ENCODE results near the gene ANO7. TPM values are rescaled to one million over a fixed set of nuclear protein-coding genes. Genes with fewer than 3 reads are reported as not detected.

Gene ANO7
- polyA plus RNA-seq, 1 of the 3 experiments (the other 2 are of a cell fraction) = 0.81 TPM

DNA sequence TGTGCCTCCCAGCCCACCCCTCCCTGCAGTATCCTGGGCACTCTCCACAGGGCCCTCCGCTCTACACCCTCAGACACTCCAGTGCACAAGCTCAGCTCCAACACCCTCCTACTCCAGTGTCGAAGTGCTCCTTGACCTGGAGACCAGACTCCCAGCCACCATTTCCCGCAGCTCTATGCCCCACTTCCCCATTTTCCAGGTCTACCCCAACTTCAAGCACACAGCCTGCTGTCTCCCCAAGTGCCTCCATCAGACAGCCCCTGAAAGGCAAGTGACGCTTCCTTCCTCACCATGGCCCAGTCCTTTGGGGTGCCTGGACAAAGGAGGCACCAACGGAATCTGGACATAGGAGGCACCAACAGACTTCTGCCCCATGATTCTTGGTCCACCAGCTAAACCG, 46.4 kb upstream of the ANO7 start (continued):
- no peak for TF ChIP-seq RFX5 (IDR thresholded peaks at IDR 0.05; ENCODE audit: low read length)
- no peak for TF ChIP-seq POLR2AphosphoS5 (IDR thresholded peaks at IDR 0.05; ENCODE audit: low read depth, low read length)
- no peak for TF ChIP-seq PBX3 (IDR thresholded peaks at IDR 0.05)
- no peak for TF ChIP-seq FOXM1 (IDR thresholded peaks at IDR 0.05; ENCODE audit: low read depth)

GRCh38 chr2:241142593-241142992, 45.9 kb upstream of the ANO7 start:
- H3K79me2 ChIP-seq (ENCODE audit: insufficient read depth) = no peaks in the 10 kb centered on the region
- H3K27ac ChIP-seq (ENCODE audit: low read depth in 2 of 2, low read length in 1 of 2) = no peak overlapping the region
- H3K4me1 ChIP-seq (ENCODE audit: control insufficient read depth in 1 of 2, insufficient read depth in 2 of 2, low read depth in 1 of 2, low read length in 1 of 2) = no peaks in the 10 kb centered on the region
- no peak overlapping the region for H2AFZ ChIP-seq (ENCODE audit: low read depth)
- peaks cover 5% of the 10 kb centered on the region for H3F3A ChIP-seq (replicated peaks; ENCODE audit: insufficient read depth)
- H3K9me2 ChIP-seq = no peaks in the 10 kb centered on the region
- H3K4me3 ChIP-seq (ENCODE audit: low read depth in 2 of 2, low read length in 1 of 2) = no peak overlapping the region
- no peaks in the 10 kb centered on the region for H3K27me3 ChIP-seq (ENCODE audit: insufficient read depth)
- TF ChIP-seq TAF1 (IDR thresholded peaks at IDR 0.05; ENCODE audit: borderline replicate concordance, low read depth, low read length) = no peak
- TF ChIP-seq SIN3A (IDR thresholded peaks at IDR 0.05; ENCODE audit: borderline replicate concordance, low read depth, low read length) = no peak
- TF ChIP-seq, protein P1, sequence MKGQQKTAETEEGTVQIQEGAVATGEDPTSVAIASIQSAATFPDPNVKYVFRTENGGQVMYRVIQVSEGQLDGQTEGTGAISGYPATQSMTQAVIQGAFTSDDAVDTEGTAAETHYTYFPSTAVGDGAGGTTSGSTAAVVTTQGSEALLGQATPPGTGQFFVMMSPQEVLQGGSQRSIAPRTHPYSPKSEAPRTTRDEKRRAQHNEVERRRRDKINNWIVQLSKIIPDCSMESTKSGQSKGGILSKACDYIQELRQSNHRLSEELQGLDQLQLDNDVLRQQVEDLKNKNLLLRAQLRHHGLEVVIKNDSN (IDR thresholded peaks at IDR 0.05; ENCODE audit: borderline replicate concordance, low read depth) = no peak
- TF ChIP-seq GABPA (IDR thresholded peaks at IDR 0.05; ENCODE audit: low read depth) = no peak
- no peak for TF ChIP-seq PBX3 (IDR thresholded peaks at IDR 0.05)
- no peak for TF ChIP-seq NFIC (IDR thresholded peaks at IDR 0.05; ENCODE audit: borderline replicate concordance)
- TF ChIP-seq, protein P2, sequence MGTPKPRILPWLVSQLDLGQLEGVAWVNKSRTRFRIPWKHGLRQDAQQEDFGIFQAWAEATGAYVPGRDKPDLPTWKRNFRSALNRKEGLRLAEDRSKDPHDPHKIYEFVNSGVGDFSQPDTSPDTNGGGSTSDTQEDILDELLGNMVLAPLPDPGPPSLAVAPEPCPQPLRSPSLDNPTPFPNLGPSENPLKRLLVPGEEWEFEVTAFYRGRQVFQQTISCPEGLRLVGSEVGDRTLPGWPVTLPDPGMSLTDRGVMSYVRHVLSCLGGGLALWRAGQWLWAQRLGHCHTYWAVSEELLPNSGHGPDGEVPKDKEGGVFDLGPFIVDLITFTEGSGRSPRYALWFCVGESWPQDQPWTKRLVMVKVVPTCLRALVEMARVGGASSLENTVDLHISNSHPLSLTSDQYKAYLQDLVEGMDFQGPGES (IDR thresholded peaks at IDR 0.05; ENCODE audit: low read depth, low read length) = no peak
- no peak for TF ChIP-seq RCOR1 (IDR thresholded peaks at IDR 0.05; ENCODE audit: low read length)
- no peak for TF ChIP-seq FOSL2 (IDR thresholded peaks at IDR 0.05; ENCODE audit: borderline replicate concordance, low read depth)
- TF ChIP-seq REST (IDR thresholded peaks at IDR 0.05; ENCODE audit: low read depth, low read length) = no peak
- TF ChIP-seq SMC3 (IDR thresholded peaks at IDR 0.05; ENCODE audit: low read depth, low read length) = no peak
- TF ChIP-seq EP300 (IDR thresholded peaks at IDR 0.05; ENCODE audit: borderline replicate concordance in 1 of 2, low read depth in 1 of 2, low read length in 1 of 2) = no peak
- H3K9me3 ChIP-seq = no peaks in the 10 kb centered on the region
- ChIA-PET CTCF (interaction anchor here (1.8 kb wide), 1 partner anchor 291 kb away, joined by 4 read pairs; no protein-coding TSS in a partner anchor), POLR2A (no interaction called here)
- DNase-seq = no peak
- 93% methylated on average over 7 of the region's 9 CpGs for WGBS (ENCODE audit: low lambda C conversion rate)
- no peak overlapping the region for H3K9ac ChIP-seq
- no peak overlapping the region for H3K4me2 ChIP-seq
- no peaks in the 10 kb centered on the region for H4K20me1 ChIP-seq (ENCODE audit: insufficient read depth)
- H3K36me3 ChIP-seq (replicated peaks in 1 of 2; ENCODE audit: control insufficient read depth in 1 of 2, insufficient read depth in 2 of 2, low read length in 1 of 2) = no peaks in the 10 kb centered on the region

Data from SK-N-SH (cell line).